Fibroblast of peridontal ligament (primary cell): Measurements from ENCODE around the gene TP53TG5.
A peak's percentile ranks its signal among the peaks of the same experiment; 100 is the strongest.

ENCODE experiments used
- DNase-seq: peaks from one replicate; pipeline ENCODE4 v3.0.0-alpha.2; 2010; ENCODE audit errors: extremely low read depth

The TP53TG5 gene

GRCh38 chr20:45346291-45346718 lies 31.8 kb downstream of the TP53TG5 start:
- no peak for DNase-seq

GRCh38 chr20:45345104-45345936 lies 32.8 kb downstream of the TP53TG5 start:
- DNase-seq, result no peak

GRCh38 chr20:45344168-45344860 lies 33.8 kb downstream of the TP53TG5 start:
- DNase-seq, result peak; percentile 89

GRCh38 chr20:45343532-45344167 lies 34.5 kb downstream of the TP53TG5 start:
- no peak for DNase-seq

- no peak for DNase-seq
These were observed 35.1 kb downstream of the TP53TG5 start for GRCh38 chr20:45342855-45343531.

- no peak for DNase-seq
These were observed 35.9 kb downstream of the TP53TG5 start for GRCh38 chr20:45341939-45342854.

GRCh38 chr20:45341579-45341938 lies 36.6 kb downstream of the TP53TG5 start:
- DNase-seq, result no peak

- no peak for DNase-seq
These were observed 37.2 kb downstream of the TP53TG5 start for GRCh38 chr20:45340951-45341350.

GRCh38 chr20:45340236-45340847 lies 37.8 kb downstream of the TP53TG5 start:
- no peak for DNase-seq

GRCh38 chr20:45339799-45340198 lies 38.3 kb downstream of the TP53TG5 start:
- no peak for DNase-seq

GRCh38 chr20:45339084-45339483 lies 39.0 kb downstream of the TP53TG5 start:
- DNase-seq, result no peak

GRCh38 chr20:45338121-45339030 lies 39.7 kb downstream of the TP53TG5 start:
- peak; percentile 56 for DNase-seq

GRCh38 chr20:45337367-45338120 lies 40.6 kb downstream of the TP53TG5 start:
- DNase-seq, result peak; percentile 92

- peak; percentile 72 for DNase-seq
These were observed 41.4 kb downstream of the TP53TG5 start for GRCh38 chr20:45336530-45337366.

- no peak for DNase-seq
These were observed 47.6 kb downstream of the TP53TG5 start for GRCh38 chr20:45330476-45330875.

GRCh38 chr20:45329497-45330319 lies 48.4 kb downstream of the TP53TG5 start:
- DNase-seq, result no peak

- no peak for DNase-seq
These were observed 49.7 kb downstream of the TP53TG5 start for GRCh38 chr20:45328451-45328850.
